Ecto neural progenitor cell (in vitro differentiated cells): ENCODE measurements around the gene VSNL1.

ENCODE experiments used
- DNase-seq: peaks from one replicate; pipeline ENCODE4 v3.0.0-alpha.2; 2018; ENCODE audit warnings: low spot score

The VSNL1 gene

GRCh38 chr2:17646081-17646554 lies 105.6 kb downstream of the VSNL1 start:
- no peak for DNase-seq

DNA sequence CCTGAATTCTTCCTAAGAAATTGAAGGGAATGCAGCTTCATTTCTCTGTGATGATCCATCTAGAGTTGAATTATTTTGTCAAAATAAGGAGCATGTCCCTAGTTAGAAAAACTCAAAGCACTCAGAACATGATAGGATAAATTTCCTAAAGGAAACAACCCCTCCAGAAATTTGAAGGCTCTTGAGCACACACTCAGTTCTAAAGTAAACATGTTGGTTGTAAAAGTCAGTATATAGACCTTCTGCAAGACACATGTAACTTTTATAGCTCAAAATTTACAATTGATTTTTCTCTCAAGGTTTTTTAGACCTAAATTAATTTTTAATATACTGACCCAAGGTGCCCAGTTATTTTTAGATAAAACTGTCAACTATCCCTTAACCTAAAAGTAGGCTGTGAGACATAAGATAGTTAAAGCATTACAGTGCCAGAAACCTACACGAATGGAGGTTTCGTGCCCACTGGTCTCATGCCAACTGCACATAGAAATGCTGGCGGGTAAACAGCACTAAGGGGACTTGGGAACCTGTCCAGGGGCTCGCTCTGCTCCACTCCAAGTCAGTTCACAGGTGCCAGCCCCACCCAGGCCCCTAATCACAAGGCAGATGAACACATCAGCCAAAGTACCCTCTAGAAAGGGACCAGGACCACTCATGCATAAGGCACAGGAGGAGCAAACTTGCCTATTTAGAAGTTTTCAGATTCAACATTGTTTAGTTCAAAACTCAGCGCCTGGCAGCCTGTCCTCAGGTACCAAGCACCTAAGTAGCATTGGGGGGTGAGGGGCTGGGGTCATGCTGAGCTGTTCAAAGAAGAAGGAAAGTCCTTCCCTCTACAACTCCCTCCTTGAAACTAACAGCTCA lies 106.6 kb downstream of the VSNL1 start:
- no peak for DNase-seq

- DNase-seq = no peak
These were observed 108.1 kb downstream of the VSNL1 start for GRCh38 chr2:17648581-17648980.

DNA sequence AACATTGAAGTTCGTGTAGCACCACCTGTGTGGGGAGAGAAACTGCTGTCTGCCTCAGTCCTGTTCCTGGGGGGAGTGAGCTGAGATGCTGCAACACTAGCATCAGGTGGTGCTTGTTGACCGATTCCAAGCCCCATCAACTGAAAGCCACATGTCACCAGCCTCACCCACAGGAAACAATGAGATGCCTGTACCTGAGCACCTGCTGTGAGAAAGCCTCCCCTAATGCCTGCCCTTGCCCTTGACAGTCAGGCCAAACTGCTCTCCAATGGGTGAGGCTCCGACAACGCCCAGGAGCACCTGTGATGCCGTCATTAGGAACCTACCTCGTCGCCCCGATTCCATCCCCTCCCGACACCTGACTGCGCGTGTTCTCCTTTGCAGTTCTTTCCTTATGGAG lies 108.5 kb downstream of the VSNL1 start:
- no peak for DNase-seq

- DNase-seq = no peak
These were observed 112.3 kb downstream of the VSNL1 start for GRCh38 chr2:17652681-17653394.

DNA sequence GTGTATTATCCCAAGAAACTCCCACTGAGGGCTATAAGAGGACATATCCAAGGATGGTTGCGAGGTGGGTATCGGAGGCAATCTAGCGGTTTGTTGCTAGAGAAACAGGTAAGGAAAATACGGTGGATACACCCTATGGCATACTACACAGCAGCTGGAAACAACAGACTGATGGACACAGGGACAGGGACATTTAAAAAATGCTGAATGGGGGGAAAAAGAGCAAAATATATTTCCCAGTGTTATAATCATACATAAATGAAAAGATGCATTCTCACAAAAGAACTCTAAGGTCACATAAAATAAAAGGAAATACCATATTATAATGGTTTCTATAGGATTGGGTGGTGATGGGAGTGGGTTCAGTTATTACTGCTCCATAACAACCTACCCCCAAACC lies 117.3 kb downstream of the VSNL1 start:
- no peak for DNase-seq

GRCh38 chr2:17658251-17658843 lies 117.9 kb downstream of the VSNL1 start:
- DNase-seq = no peak

GRCh38 chr2:17660219-17660618 lies 119.7 kb downstream of the VSNL1 start:
- no peak for DNase-seq

GRCh38 chr2:17661460-17661859 lies 121.0 kb downstream of the VSNL1 start:
- DNase-seq = no peak

- no peak for DNase-seq
These were observed 122.2 kb downstream of the VSNL1 start for GRCh38 chr2:17662723-17663122.

DNA sequence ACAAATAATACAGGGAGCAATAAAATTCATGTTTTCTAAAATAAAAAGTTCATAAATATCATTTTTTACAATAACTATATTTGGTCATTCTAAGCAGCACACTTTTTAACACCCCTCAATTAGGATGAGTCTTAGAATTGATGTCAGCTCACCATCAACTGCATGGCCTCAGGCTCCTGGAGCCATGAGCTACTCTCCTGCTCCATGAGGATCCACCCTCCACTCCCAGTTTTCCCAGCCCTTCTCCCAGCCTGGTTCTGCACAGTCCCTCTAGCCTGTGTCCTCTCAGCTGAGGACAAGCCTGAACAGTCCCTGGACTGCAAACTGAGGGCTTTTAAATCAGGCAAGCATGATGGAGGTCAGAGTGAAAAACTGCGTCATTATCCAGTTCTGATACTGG lies 124.0 kb downstream of the VSNL1 start:
- DNase-seq = no peak

GRCh38 chr2:17667898-17668297 lies 127.4 kb downstream of the VSNL1 start:
- DNase-seq = no peak

DNA sequence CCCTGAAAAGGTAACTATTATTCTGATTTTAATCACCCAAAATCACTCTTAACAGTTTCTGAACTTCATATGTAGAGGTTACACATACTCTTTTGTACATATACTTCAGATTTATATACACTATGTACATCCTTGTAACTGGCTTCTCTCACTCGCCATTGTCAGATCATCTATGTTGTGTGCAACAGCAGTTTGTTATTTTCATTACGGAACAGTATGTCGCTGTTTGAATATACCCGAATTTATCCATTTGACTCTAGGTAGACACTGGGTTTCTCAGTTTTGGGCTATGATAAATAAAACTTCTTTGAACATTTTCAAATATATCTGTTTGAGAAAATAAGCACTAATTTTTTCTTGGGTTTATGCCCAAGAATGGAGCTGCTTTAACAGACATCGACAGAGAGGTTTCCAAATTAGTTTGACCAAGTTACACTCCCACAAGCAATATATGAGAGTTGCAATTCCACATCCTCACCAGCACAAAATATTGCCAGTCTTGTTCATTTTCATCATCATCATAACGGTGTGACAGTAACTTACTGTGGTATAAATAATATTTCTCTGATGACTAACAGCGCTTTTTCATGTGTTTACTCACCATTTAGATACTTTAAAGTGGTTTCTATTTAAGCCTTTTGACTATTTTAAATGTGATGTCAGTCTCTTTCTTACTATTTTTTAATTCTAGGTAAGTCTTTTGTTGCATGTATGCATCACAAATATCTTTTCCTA lies 132.3 kb downstream of the VSNL1 start:
- no peak for DNase-seq

DNA sequence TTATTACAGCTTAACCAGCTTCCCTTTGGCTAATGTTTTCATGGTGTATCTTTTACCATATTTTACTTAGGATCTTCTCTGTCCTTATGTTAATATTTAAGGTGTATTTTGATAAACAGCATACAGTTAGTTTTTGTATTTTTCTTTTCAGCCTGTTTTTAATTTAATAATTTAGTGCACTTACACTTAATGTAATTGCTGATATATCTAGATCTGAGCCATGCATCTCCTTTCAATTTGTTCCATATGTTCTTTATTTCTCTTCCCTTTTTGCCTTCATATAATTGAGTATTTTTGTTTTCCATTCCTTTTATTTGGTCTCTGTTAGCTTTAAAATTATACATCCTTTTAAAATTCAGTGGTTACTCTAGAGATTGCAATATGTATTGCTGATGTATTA lies 134.3 kb downstream of the VSNL1 start:
- DNase-seq = no peak

GRCh38 chr2:17680119-17680518 lies 139.6 kb downstream of the VSNL1 start:
- no peak for DNase-seq

DNA sequence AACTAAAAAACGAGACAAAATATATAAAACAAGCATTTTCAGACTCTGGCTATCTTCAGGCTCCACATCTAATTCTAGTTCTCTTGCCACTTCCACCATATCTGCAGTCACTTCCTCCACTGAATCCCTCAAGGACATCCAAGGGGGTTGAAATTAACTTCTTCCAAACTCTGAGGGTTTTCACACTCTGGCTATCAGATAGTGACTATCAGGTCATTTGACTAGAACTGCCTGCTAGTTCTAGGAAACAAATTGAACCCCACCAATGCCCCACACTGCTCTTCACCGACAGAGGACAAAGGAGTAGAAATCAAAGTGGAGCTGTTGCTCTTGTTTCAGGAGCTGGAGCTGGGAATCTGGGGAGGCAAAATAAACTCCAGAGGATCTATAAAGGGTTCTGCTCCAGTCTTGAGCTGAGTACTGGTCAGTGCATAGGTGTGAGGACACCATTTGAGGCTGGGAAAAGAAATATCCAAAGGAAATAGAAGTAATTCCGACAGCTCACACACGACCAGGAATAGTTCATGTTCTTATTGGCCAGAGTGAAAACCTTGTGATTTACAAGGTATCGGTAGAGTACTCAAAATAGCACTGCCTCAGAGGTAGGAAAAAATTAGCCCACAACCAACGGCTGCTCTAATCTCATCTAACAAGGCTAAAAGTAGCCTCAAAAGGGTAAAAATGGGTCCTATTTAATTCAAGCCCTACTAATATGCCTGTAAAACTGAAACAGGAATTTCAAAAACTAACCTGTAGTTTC lies 141.8 kb downstream of the VSNL1 start:
- DNase-seq = no peak

GRCh38 chr2:17683981-17684380 lies 143.5 kb downstream of the VSNL1 start:
- DNase-seq = no peak

- no peak for DNase-seq
These were observed 148.1 kb downstream of the VSNL1 start for GRCh38 chr2:17688600-17688999.

GRCh38 chr2:17689010-17689409 lies 148.5 kb downstream of the VSNL1 start:
- no peak for DNase-seq

- DNase-seq = no peak
These were observed 150.3 kb downstream of the VSNL1 start for GRCh38 chr2:17690776-17691175.
